ENCODE data around the gene BTF3L4. TPM values are rescaled to one million over a fixed set of nuclear protein-coding genes. Genes with fewer than 3 reads are reported as not detected.

Gene BTF3L4
- total RNA-seq, 1 experiment from 2014 or later: 106 TPM

GRCh38 chr1:52059321-52059720 lies 3.2 kb downstream of the BTF3L4 start:
- peak overlapping the region in 1 of 3 experiments; percentile 34; a peak in 1 of 7 replicates for H3K27ac Mint-ChIP-seq
- H4K91ac ChIP-seq (ENCODE audit: insufficient read length, low read depth, low read length): no peak overlapping the region
- H3K4me3 Mint-ChIP-seq: peak overlapping the region in 1 of 2 experiments; percentile 58; a peak in 1 of 5 replicates
- H3K9ac ChIP-seq (ENCODE audit: extremely low read depth, insufficient read length, low read length): no peak overlapping the region
- H4K8ac ChIP-seq (replicated peaks; ENCODE audit: insufficient read length, low read depth, low read length): no peak overlapping the region
- no peak overlapping the region for H2AK5ac ChIP-seq (ENCODE audit: insufficient read length, low read length)
- peaks cover 10% of the 10 kb centered on the region for H3K23me2 ChIP-seq (ENCODE audit: insufficient read length, low read depth, low read length, poor library complexity, severe bottlenecking)
- no peak overlapping the region for H3K27ac ChIP-seq (ENCODE audit: insufficient read length, low read depth, low read length)
- peaks cover 17 to 19% of the 10 kb centered on the region in 2 experiments for H3K4me1 Mint-ChIP-seq
- no peak overlapping the region for H2BK15ac ChIP-seq (ENCODE audit: low read depth, low read length)
- H3T11ph ChIP-seq (ENCODE audit: low read length): no peak overlapping the region
- no peak overlapping the region for H3K18ac ChIP-seq (ENCODE audit: insufficient read length, low read depth, low read length)
- no peak overlapping the region for H3K14ac ChIP-seq (ENCODE audit: insufficient read depth, low read length)
- H3K23ac ChIP-seq (ENCODE audit: insufficient read length, low read depth, low read length): no peak overlapping the region
- no peaks in the 10 kb centered on the region for H3K27me3 ChIP-seq (ENCODE audit: insufficient read depth, low read length)
- H4K5ac ChIP-seq (ENCODE audit: insufficient read length, low read depth, low read length): no peak overlapping the region
- no peaks in the 10 kb centered on the region for H3K79me1 ChIP-seq (ENCODE audit: insufficient read depth, low read depth, low read length, poor library complexity, severe bottlenecking)
- H2BK5ac ChIP-seq (ENCODE audit: insufficient read length, low read length): no peak overlapping the region
- H3K36me3 Mint-ChIP-seq (ENCODE audit: insufficient read depth in 1 of 3, low read depth in 3 of 3): peaks cover 24 to 64% (median 48%) of the 10 kb centered on the region in 3 experiments
- no peaks in the 10 kb centered on the region for H3K9me3 ChIP-seq (ENCODE audit: control insufficient read depth, low read depth, low read length)
- no peaks in the 10 kb centered on the region for H3K4me1 ChIP-seq (ENCODE audit: insufficient read depth, low read length)
- no peak overlapping the region for H3K4me2 ChIP-seq (ENCODE audit: insufficient read depth, insufficient read length, low read length)
- H3K27me3 Mint-ChIP-seq (ENCODE audit: low read depth): no peaks in the 10 kb centered on the region
- H2BK12ac ChIP-seq (ENCODE audit: insufficient read length, low read depth, low read length): no peak overlapping the region
- H2BK120ac ChIP-seq (ENCODE audit: low read depth, low read length, poor library complexity, severe bottlenecking): no peak overlapping the region
- TF ChIP-seq, protein P1, sequence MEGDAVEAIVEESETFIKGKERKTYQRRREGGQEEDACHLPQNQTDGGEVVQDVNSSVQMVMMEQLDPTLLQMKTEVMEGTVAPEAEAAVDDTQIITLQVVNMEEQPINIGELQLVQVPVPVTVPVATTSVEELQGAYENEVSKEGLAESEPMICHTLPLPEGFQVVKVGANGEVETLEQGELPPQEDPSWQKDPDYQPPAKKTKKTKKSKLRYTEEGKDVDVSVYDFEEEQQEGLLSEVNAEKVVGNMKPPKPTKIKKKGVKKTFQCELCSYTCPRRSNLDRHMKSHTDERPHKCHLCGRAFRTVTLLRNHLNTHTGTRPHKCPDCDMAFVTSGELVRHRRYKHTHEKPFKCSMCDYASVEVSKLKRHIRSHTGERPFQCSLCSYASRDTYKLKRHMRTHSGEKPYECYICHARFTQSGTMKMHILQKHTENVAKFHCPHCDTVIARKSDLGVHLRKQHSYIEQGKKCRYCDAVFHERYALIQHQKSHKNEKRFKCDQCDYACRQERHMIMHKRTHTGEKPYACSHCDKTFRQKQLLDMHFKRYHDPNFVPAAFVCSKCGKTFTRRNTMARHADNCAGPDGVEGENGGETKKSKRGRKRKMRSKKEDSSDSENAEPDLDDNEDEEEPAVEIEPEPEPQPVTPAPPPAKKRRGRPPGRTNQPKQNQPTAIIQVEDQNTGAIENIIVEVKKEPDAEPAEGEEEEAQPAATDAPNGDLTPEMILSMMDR (conservative IDR thresholded peaks at IDR 0.05): no peak
- H3K4ac ChIP-seq (ENCODE audit: low read depth, low read length): no peak overlapping the region
- no peak overlapping the region for H3K56ac ChIP-seq (ENCODE audit: insufficient read length, low read depth, low read length)
- DNase-seq: no peak
- no peaks in the 10 kb centered on the region; a peak in 1 of 5 replicates for H3K9me3 Mint-ChIP-seq
- H2BK20ac ChIP-seq (ENCODE audit: low read depth, low read length, poor library complexity, severe bottlenecking): no peak overlapping the region
- peaks cover 21% of the 10 kb centered on the region; the same call in 1 of the 2 replicates for H3K79me2 ChIP-seq (ENCODE audit: insufficient read depth, low read length)
- H4K20me1 ChIP-seq (ENCODE audit: control insufficient read depth, insufficient read depth, insufficient read length): no peaks in the 10 kb centered on the region
- H2AFZ ChIP-seq (ENCODE audit: low read length): no peak overlapping the region

All from H9 (cell line).